ENCODE measurements around the gene TRAPPC2L. TPM values are rescaled to one million over a fixed set of nuclear protein-coding genes. Genes with fewer than 3 reads are reported as not detected.

The TRAPPC2L gene
- polyA plus RNA-seq, 3 donors: 38.8 to 89.3 (median 82.4) TPM

GRCh38 chr16:88909431-88910210 lies 52.7 kb downstream of the TRAPPC2L start:
- intact Hi-C loops (cut with micrococcal nuclease): no loop called here
- Histone ChIP-seq H3K4me1 (ENCODE audit: control insufficient read depth in 1 of 2, insufficient read depth in 2 of 2, low read length in 2 of 2) (peaks cover 0 to 8% of the 10 kb centered on the region in 2 donors), H2AFZ (ENCODE audit: insufficient read depth, low read depth, low read length, poor library complexity, severe bottlenecking) (no peak overlapping the region), H3K27me3 (ENCODE audit: control insufficient read depth in 2 of 2, insufficient read depth in 2 of 2, low read length in 2 of 2) (no peaks in the 10 kb centered on the region), H3K79me2 (ENCODE audit: insufficient read depth, low read length) (peaks cover 78% of the 10 kb centered on the region), H3K9ac (ENCODE audit: insufficient read depth, low read length, poor library complexity, severe bottlenecking) (no peak overlapping the region), H3K9me3 (replicated peaks in 1 of 2; ENCODE audit: control insufficient read depth in 1 of 2, insufficient read depth in 1 of 2, low read length in 2 of 2) (peaks cover 0 to 9% of the 10 kb centered on the region in 2 donors), H3K4me2 (replicated peaks; ENCODE audit: extremely low read depth, low read length, poor library complexity, severe bottlenecking) (no peak overlapping the region), H3K4me3 (replicated peaks in 1 of 3; ENCODE audit: low read depth in 2 of 3, low read length in 3 of 3) (no peak overlapping the region), H3K36me3 (replicated peaks in 1 of 2; ENCODE audit: control insufficient read depth in 1 of 2, insufficient read depth in 2 of 2, low read length in 2 of 2) (peaks cover 9 to 37% of the 10 kb centered on the region in 2 donors), H3K27ac (ENCODE audit: low read depth in 1 of 2, low read length in 2 of 2) (no peak overlapping the region), H4K20me1 (ENCODE audit: insufficient read depth, low read length) (peaks cover 100% of the 10 kb centered on the region)
- H3K4me3 Mint-ChIP-seq: no peak overlapping the region
- no peak overlapping the region for H3K27ac Mint-ChIP-seq
- 96% methylated on average over 38 of the region's 44 CpGs for WGBS (ENCODE audit: insufficient coverage)
- no peaks in the 10 kb centered on the region for H3K27me3 Mint-ChIP-seq (ENCODE audit: low read depth in 3 of 3)
- H3K36me3 Mint-ChIP-seq: peaks cover 14 to 35% of the 10 kb centered on the region in 2 donors
- H3K9me3 Mint-ChIP-seq: peaks cover 0 to 4% (median 2%) of the 10 kb centered on the region in 7 donors
- TF ChIP-seq CTCF (IDR thresholded peaks at IDR 0.05): no peak
- peaks cover 9% of the 10 kb centered on the region for H3K4me1 Mint-ChIP-seq
- DNase-seq: no peak

- Histone ChIP-seq H3K4me3 (replicated peaks in 1 of 3; ENCODE audit: low read depth in 2 of 3, low read length in 3 of 3) (no peak overlapping the region), H4K20me1 (ENCODE audit: insufficient read depth, low read length) (peaks cover 99% of the 10 kb centered on the region), H3K4me1 (ENCODE audit: control insufficient read depth in 1 of 2, insufficient read depth in 2 of 2, low read length in 2 of 2) (peaks cover 0 to 8% of the 10 kb centered on the region in 2 donors), H3K27me3 (ENCODE audit: control insufficient read depth in 2 of 2, insufficient read depth in 2 of 2, low read length in 2 of 2) (no peaks in the 10 kb centered on the region), H3K79me2 (ENCODE audit: insufficient read depth, low read length) (peaks cover 75% of the 10 kb centered on the region), H3K27ac (ENCODE audit: low read depth in 1 of 2, low read length in 2 of 2) (no peak overlapping the region), H2AFZ (ENCODE audit: insufficient read depth, low read depth, low read length, poor library complexity, severe bottlenecking) (no peak overlapping the region), H3K36me3 (replicated peaks in 1 of 2; ENCODE audit: control insufficient read depth in 1 of 2, insufficient read depth in 2 of 2, low read length in 2 of 2) (peaks cover 9 to 38% of the 10 kb centered on the region in 2 donors), H3K9me3 (replicated peaks in 1 of 2; ENCODE audit: control insufficient read depth in 1 of 2, insufficient read depth in 1 of 2, low read length in 2 of 2) (peaks cover 0 to 9% of the 10 kb centered on the region in 2 donors), H3K4me2 (replicated peaks; ENCODE audit: extremely low read depth, low read length, poor library complexity, severe bottlenecking) (no peak overlapping the region), H3K9ac (ENCODE audit: insufficient read depth, low read length, poor library complexity, severe bottlenecking) (no peak overlapping the region)
- Mint-ChIP-seq H3K27me3 (ENCODE audit: low read depth in 3 of 3) (no peaks in the 10 kb centered on the region), H3K36me3 (peaks cover 14 to 35% of the 10 kb centered on the region in 2 donors), H3K4me1 (peaks cover 5% of the 10 kb centered on the region), H3K9me3 (peaks cover 0 to 4% (median 2%) of the 10 kb centered on the region in 7 donors), H3K27ac (peak overlapping the region in 1 of 7 donors; percentile 69), H3K4me3 (no peak overlapping the region)
- WGBS (ENCODE audit: insufficient coverage): 89% methylated on average over 19 of the region's 26 CpGs
- intact Hi-C loops (cut with micrococcal nuclease): no loop called here
- DNase-seq: no peak
- TF ChIP-seq CTCF (IDR thresholded peaks at IDR 0.05): no peak
These were observed 53.6 kb downstream of the TRAPPC2L start for GRCh38 chr16:88910284-88911135.
